Gastrocnemius medialis (tissue), 4 donors: ENCODE results near the gene TGFBR1. TPM values are rescaled to one million over a fixed set of nuclear protein-coding genes. Genes with fewer than 3 reads are reported as not detected.

Experiments
- ATAC-seq, 2 donors: fragments of 150-250 bp; one replicate each; pipeline ENCODE4 v1.9.1; 2016
- DNase-seq, 2 donors: peaks; one replicate each; pipeline ENCODE4 v3.0.0-alpha.2; 2019
- H3K27ac ChIP-seq, 4 donors: fragments of 200-600 bp; sonication (generic); 1 replicate in 1 of 4; 2 replicates in 3 of 4; pipeline ENCODE4 v1.5.1; 2016 to 2018; ENCODE audit warnings: mild to moderate bottlenecking in 2 of 4, moderate library complexity in 1 of 4
- H3K27me3 ChIP-seq, 3 donors: fragments of 200-600 bp; sonication (generic) in 2 of 3; 1 replicate in 1 of 3; 2 replicates in 2 of 3; pipeline versions ENCODE4 v1.5.1 to v1.6.0; 2016 to 2019; ENCODE audit warnings: mild to moderate bottlenecking in 1 of 3, moderate library complexity in 1 of 3
- H3K36me3 ChIP-seq, 2 donors: fragments of 200-600 bp; sonication (generic) in 1 of 2; one replicate each; pipeline ENCODE4 v1.5.1; 2017 to 2018
- H3K4me1 ChIP-seq, 2 donors: fragments of 200-600 bp; sonication (generic) in 1 of 2; one replicate each; pipeline ENCODE4 v1.5.1; 2016 to 2017; ENCODE audit warnings: mild to moderate bottlenecking in 2 of 2
- H3K4me3 ChIP-seq, 4 donors: fragments of 200-600 bp; sonication (generic) in 3 of 4; 1 replicate in 1 of 4; 2 replicates in 3 of 4; pipeline ENCODE4 v1.5.1; 2016 to 2019; ENCODE audit warnings: mild to moderate bottlenecking in 2 of 4
- H3K9me3 ChIP-seq, 3 donors: fragments of 200-600 bp; sonication (generic) in 2 of 3; 1 replicate in 1 of 3; 2 replicates in 2 of 3; pipeline ENCODE4 v1.5.1; 2016 to 2019
- POLR2A ChIP-seq, 2 donors: fragments of 450-650 bp; IDR thresholded peaks; one replicate each; pipeline ENCODE4 v1.6.1; 2017; ENCODE audit warnings: antibody characterized with exemption in 2 of 2, mild to moderate bottlenecking in 2 of 2, moderate library complexity in 2 of 2
- in situ Hi-C, 4 donors: fragments of 200-750 bp; cut with MboI; loops; one replicate each; pipeline versions ENCODE4 v1.15.0 to v1.8.0; 2017; ENCODE audit warnings: low sequenced_read_pairs in 4 of 4
- intact Hi-C: fragments of 100-400 bp; cut with DNase I; formaldehyde crosslinking; loops from one replicate; pipeline ENCODE4 v1.15.1; 2023; ENCODE audit warnings: low total_unique reads
- total RNA-seq, 4 donors: library from RNA; depleted of rRNA; stranded (reverse); fragments of >200 nt; gene quantifications; one replicate each; pipeline versions ENCODE4 v1.1.0 to v1.2.3, GENCODE V29; 2016
- TF ChIP-seq, protein P1 (sequence below), 5 experiments: fragments of 450-650 bp in 3 of 5; fragments of 200-600 bp in 2 of 5; sonication (generic) in 2 of 5; IDR thresholded peaks in 4 of 5; conservative IDR thresholded peaks in 1 of 5; 1 replicate in 4 of 5; 2 replicates in 1 of 5; pipeline ENCODE4 v1.5.1; 2016 to 2019; ENCODE audit warnings: antibody characterized with exemption in 5 of 5, mild to moderate bottlenecking in 3 of 5, moderate library complexity in 3 of 5

TGFBR1 gene
- total RNA-seq, 4 donors from 2014 or later, result 13.5 to 19.0 (median 14.3) TPM

DNA sequence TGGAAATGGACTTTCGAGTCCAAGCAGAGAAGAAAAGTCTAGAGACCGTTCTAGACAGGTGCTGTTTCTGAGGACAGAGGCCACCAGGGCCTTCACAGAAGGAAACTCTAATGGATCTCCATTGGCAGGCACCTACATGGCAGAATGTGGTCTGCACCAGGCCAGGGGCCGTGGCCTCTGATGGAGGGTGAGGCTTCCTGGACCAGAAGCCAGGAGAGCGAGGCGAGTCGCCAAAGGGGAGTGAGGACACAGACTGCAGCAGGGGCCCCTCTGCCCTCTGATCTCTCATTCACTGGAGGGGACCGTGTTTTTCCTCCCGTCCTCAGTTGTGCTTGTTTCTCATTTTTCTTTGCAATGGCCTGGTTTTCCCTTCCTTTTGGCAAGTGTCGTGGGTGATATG lies 75.7 kb downstream of the TGFBR1 start:
- no peak overlapping the region for H3K4me3 ChIP-seq
- intact Hi-C loops, result loop anchor here (5.0 to 10.0 kb wide), 3 partner anchors 84 to 1142 kb away; no protein-coding TSS in a partner anchor
- ATAC-seq (no peak), DNase-seq (no peak)
- in situ Hi-C loops, result loop anchor here (25.0 kb wide), 4 partner anchors 632 to 1157 kb away; partner anchors contain the start of gene NR4A3 (in 2 of the 4)
- peaks cover 0 to 7% of the 10 kb centered on the region in 2 donors for H3K4me1 ChIP-seq
- TF ChIP-seq, protein P1, sequence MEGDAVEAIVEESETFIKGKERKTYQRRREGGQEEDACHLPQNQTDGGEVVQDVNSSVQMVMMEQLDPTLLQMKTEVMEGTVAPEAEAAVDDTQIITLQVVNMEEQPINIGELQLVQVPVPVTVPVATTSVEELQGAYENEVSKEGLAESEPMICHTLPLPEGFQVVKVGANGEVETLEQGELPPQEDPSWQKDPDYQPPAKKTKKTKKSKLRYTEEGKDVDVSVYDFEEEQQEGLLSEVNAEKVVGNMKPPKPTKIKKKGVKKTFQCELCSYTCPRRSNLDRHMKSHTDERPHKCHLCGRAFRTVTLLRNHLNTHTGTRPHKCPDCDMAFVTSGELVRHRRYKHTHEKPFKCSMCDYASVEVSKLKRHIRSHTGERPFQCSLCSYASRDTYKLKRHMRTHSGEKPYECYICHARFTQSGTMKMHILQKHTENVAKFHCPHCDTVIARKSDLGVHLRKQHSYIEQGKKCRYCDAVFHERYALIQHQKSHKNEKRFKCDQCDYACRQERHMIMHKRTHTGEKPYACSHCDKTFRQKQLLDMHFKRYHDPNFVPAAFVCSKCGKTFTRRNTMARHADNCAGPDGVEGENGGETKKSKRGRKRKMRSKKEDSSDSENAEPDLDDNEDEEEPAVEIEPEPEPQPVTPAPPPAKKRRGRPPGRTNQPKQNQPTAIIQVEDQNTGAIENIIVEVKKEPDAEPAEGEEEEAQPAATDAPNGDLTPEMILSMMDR (IDR thresholded peaks at IDR 0.05 in 4 of 5, conservative IDR thresholded peaks at IDR 0.05 in 1 of 5), result no peak
- no peak for TF ChIP-seq POLR2A (IDR thresholded peaks at IDR 0.05)
- H3K9me3 ChIP-seq, result no peaks in the 10 kb centered on the region
- H3K27ac ChIP-seq, result no peak overlapping the region
- no peaks in the 10 kb centered on the region for H3K27me3 ChIP-seq
- no peaks in the 10 kb centered on the region for H3K36me3 ChIP-seq

DNA sequence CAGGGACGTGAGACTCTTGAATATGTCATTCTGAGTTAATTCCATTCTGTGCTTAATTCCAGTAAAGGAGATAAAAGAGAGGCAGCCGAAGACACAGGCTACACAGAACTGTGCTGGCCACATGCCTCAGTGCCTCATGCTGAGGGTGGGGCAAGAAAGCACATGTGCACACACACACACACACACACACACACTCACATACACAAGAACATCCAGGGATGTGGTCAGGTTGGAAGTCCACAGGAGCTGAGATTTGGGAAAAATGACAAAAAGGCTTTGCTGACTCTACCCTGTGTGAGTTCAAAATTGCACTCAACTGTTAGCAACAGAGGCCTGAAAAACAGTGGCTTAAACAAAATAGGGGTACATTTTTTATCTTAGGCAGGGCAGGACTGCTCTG lies 76.3 kb downstream of the TGFBR1 start:
- intact Hi-C loops (loop anchor here (5.0 to 10.0 kb wide), 3 partner anchors 84 to 1141 kb away; no protein-coding TSS in a partner anchor), in situ Hi-C loops (loop anchor here (25.0 kb wide), 4 partner anchors 631 to 1156 kb away; partner anchors contain the start of gene NR4A3 (in 2 of the 4))
- TF ChIP-seq, protein P1 (IDR thresholded peaks at IDR 0.05 in 4 of 5, conservative IDR thresholded peaks at IDR 0.05 in 1 of 5), result no peak
- no peak for TF ChIP-seq POLR2A (IDR thresholded peaks at IDR 0.05)

DNA sequence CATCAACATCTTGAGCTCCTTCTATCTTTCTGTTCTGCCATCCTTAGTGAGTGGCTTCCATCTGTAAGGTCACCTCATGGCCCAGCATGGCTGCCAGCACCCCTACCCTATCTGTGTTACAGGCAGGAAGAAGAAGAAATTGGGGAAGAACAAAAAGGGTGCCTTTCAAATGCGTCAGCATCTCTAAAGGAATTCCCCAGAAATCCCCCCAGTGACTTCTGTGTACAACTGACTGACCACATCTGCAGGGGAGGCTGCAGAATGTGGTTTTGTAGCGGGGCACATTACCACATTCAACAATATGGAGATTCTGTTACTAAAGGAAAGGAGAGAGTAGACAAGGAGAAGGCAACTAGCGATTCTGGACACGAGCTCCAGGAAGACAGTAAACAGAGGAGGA lies 76.7 kb downstream of the TGFBR1 start:
- in situ Hi-C loops (loop anchor here (25.0 kb wide), 4 partner anchors 631 to 1156 kb away; partner anchors contain the start of gene NR4A3 (in 2 of the 4)), intact Hi-C loops (loop anchor here (5.0 to 10.0 kb wide), 3 partner anchors 83 to 1141 kb away; no protein-coding TSS in a partner anchor)
- Histone ChIP-seq H3K36me3 (no peaks in the 10 kb centered on the region), H3K27ac (no peak overlapping the region), H3K4me1 (peaks cover 0 to 7% of the 10 kb centered on the region in 2 donors), H3K9me3 (no peaks in the 10 kb centered on the region), H3K4me3 (no peak overlapping the region), H3K27me3 (no peaks in the 10 kb centered on the region)
- TF ChIP-seq, protein P1 (IDR thresholded peaks at IDR 0.05 in 4 of 5, conservative IDR thresholded peaks at IDR 0.05 in 1 of 5), result no peak
- TF ChIP-seq POLR2A (IDR thresholded peaks at IDR 0.05), result no peak
- no peak for ATAC-seq
- DNase-seq, result no peak

More for the DNA sequence above, 76.3 kb downstream of the TGFBR1 start:
- no peaks in the 10 kb centered on the region for H3K36me3 ChIP-seq
- DNase-seq (no peak), ATAC-seq (no peak)
- no peaks in the 10 kb centered on the region for H3K27me3 ChIP-seq
- no peak overlapping the region for H3K4me3 ChIP-seq
- no peak overlapping the region for H3K27ac ChIP-seq
- H3K4me1 ChIP-seq, result peaks cover 0 to 7% of the 10 kb centered on the region in 2 donors
- H3K9me3 ChIP-seq, result no peaks in the 10 kb centered on the region

DNA sequence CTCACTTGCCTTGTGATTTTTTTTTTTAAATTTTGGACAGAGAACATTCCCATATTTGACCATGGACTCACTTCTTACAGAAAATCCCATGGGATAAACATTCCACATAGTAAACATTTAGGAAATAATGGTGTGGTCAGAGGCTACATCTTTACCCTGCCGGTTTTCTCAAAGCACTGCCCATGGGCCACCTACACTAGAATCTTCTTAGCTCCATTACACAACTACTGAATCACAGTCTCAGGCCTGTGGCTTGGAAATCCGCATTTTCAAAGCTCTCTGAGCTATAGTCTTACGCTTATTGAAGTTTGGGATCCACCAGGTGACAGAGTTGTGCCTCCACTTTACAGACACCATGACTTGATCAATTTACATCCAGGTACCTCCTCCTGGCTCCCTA lies 77.4 kb downstream of the TGFBR1 start:
- Histone ChIP-seq H3K4me3 (no peak overlapping the region), H3K4me1 (peaks cover 0 to 7% of the 10 kb centered on the region in 2 donors), H3K27ac (no peak overlapping the region), H3K27me3 (no peaks in the 10 kb centered on the region), H3K36me3 (no peaks in the 10 kb centered on the region), H3K9me3 (no peaks in the 10 kb centered on the region)
- TF ChIP-seq, protein P1 (IDR thresholded peaks at IDR 0.05 in 4 of 5, conservative IDR thresholded peaks at IDR 0.05 in 1 of 5), result no peak
- TF ChIP-seq POLR2A (IDR thresholded peaks at IDR 0.05), result no peak
- in situ Hi-C loops, result loop anchor here (25.0 kb wide), 4 partner anchors 630 to 1155 kb away; partner anchors contain the start of gene NR4A3 (in 2 of the 4)
- no peak for DNase-seq
- intact Hi-C loops, result loop anchor here (5.0 to 10.0 kb wide), 3 partner anchors 82 to 1140 kb away; no protein-coding TSS in a partner anchor
- ATAC-seq, result no peak
